WTC11 (cell line): Measurements from ENCODE around the gene UCHL1.

Experiments used
- CTCF ChIP-seq: fragments of 200-600 bp; IDR thresholded peaks from 2 replicates; pipeline ENCODE4 v1.8.0; 2022; ENCODE audit warnings: antibody characterized with exemption
- NR2C2 ChIP-seq: sonication (generic); formaldehyde crosslinking; IDR thresholded peaks from 2 replicates; pipeline ENCODE4 v1.8.0; 2022; ENCODE audit warnings: mild to moderate bottlenecking, missing genetic modification reagents

DNA sequence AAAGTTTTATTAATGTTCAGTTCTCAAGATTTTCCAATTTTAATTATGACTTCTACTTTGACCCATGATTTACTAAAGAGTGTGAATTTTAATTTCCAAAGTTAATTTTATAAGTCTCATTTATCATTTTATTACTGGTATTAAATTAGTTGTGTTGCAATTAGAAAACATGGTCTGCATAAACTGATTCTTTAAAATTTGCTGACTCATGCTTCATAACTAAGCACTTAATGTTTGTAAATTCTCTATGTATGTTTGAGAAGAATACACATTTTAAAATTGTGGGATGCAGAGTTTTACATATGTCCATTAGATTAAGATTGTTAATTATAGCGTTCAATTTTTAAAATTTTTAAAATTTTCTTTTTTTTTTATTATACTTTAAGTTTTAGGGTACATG, 20.2 kb upstream of the UCHL1 start:
- TF ChIP-seq CTCF (no peak), NR2C2 (CRISPR knock-in tag) (no peak)
